Psoas muscle (tissue), 8 donors: Measurements from ENCODE around the gene MS4A6A. TPM values are rescaled to one million over a fixed set of nuclear protein-coding genes. Genes with fewer than 3 reads are reported as not detected.
A peak's percentile ranks its signal among the peaks of the same experiment; 100 is the strongest.
"Not testable (repeated sequence)": the region's sequence is repeated elsewhere in the genome, so short reads cannot be mapped to it uniquely, and the experiment has no call there.

Experiments
- ATAC-seq, 4 donors: fragments of 200-7000 bp; cut with Tn5 transposase; one replicate each; pipeline ENCODE4 v1.9.1; 2020; ENCODE audit warnings: moderate library complexity in 3 of 4, mild to moderate bottlenecking in 2 of 4
- DNase-seq, 2 donors: peaks; one replicate each; pipeline ENCODE4 v3.0.0-alpha.2; 2020
- H3K27ac ChIP-seq: fragments of 200-600 bp; one replicate; pipeline ENCODE4 v1.8.0; 2022
- H3K27me3 ChIP-seq, 3 donors: fragments of 200-600 bp in 1 of 3; one replicate each; pipeline versions ENCODE4 v1.6.1 to v1.8.0; 2013 to 2022; ENCODE audit warnings: low read length in 2 of 3, mild to moderate bottlenecking in 2 of 3, moderate library complexity in 1 of 3; ENCODE audit not compliant: insufficient read depth in 3 of 3
- H3K36me3 ChIP-seq, 2 donors: fragments of 200-600 bp in 1 of 2; one replicate each; pipeline versions ENCODE4 v1.6.1 to v1.8.0; 2013 to 2022; ENCODE audit warnings: low read depth in 1 of 2, mild to moderate bottlenecking in 1 of 2, moderate library complexity in 1 of 2; ENCODE audit not compliant: insufficient read depth in 1 of 2
- H3K4me1 ChIP-seq: fragments of 200-600 bp; one replicate; pipeline ENCODE4 v1.8.0; 2022
- H3K4me3 ChIP-seq: fragments of 200-600 bp; one replicate; pipeline ENCODE4 v1.8.0; 2022; ENCODE audit warnings: mild to moderate bottlenecking
- H3K9me3 ChIP-seq: fragments of 200-600 bp; one replicate; pipeline ENCODE4 v1.8.0; 2022
- CTCF ChIP-seq: fragments of 200-600 bp; IDR thresholded peaks from one replicate; pipeline ENCODE4 v1.8.0; 2022; ENCODE audit warnings: antibody characterized with exemption
- WGBS, 3 donors: extraction: QIAGEN DNeasy Blood & Tissue Kit; methylation state at CpG; one replicate each; pipeline versions ENCODE4 v1.1.6 to v1.1.7; 2013; 5-methylcytosine and 5-hydroxymethylcytosine counted together
- intact Hi-C, 2 donors: fragments of 100-400 bp; cut with DNase I; formaldehyde crosslinking; loops; one replicate each; pipeline versions ENCODE4 v1.11.0 to v1.14.2; 2022
- polyA plus RNA-seq, 3 donors: library from polyadenylated mRNA; stranded (reverse); fragments of 200-250 nt; gene quantifications; one replicate each; pipeline ENCODE4 v1.2.3, GENCODE V29; 2013
- total RNA-seq, 4 donors: library from RNA; stranded (reverse); fragmentation: NEBNext Ultra II Directional in 2 of 4; extraction: Animal tissue kit (Norgen Biotek cat#: 25700) in 2 of 4; gene quantifications; one replicate each; pipeline versions ENCODE4 v1.2.1 to v1.2.4, GENCODE V29; 2021 to 2023
- donor health status: healthy with polysubstance abuse.
- donor health status: DM: no; HTN: no; CAD: no; lungs with moderate emphysema.
- donor health status: Bipolar disorder and iron deficiency.
- donor health status: healthy.
- donor health status: DM: yes; HTN: yes; CAD: no.
- donor health status: DM: no; HTN: no; CAD: no.
- donor health status: DM: no; HTN: no; CAD: no.
- donor health status: DM: yes; HTN: yes; CAD: no.

MS4A6A gene
- total and polyA plus RNA-seq, 7 donors, result 2.9 to 22.6 (median 14.7) TPM

GRCh38 chr11:60195923-60196368, 13.1 kb upstream of the MS4A6A start:
- 73 to 80% (median 77%) methylated on average over 4 of the region's 4 CpGs for WGBS, 3 donors
- H3K27ac ChIP-seq, result no peak overlapping the region
- no peak for ATAC-seq
- no peaks in the 10 kb centered on the region for H3K27me3 ChIP-seq
- H3K4me1 ChIP-seq, result no peaks in the 10 kb centered on the region
- H3K4me3 ChIP-seq, result no peak overlapping the region
- TF ChIP-seq CTCF, result no peak
- H3K9me3 ChIP-seq, result no peaks in the 10 kb centered on the region
- no peak for DNase-seq
- intact Hi-C loops, result no loop called here
- no peaks in the 10 kb centered on the region for H3K36me3 ChIP-seq

GRCh38 chr11:60194511-60194910, 11.6 kb upstream of the MS4A6A start:
- H3K4me1 ChIP-seq, result no peaks in the 10 kb centered on the region
- no peaks in the 10 kb centered on the region for H3K27me3 ChIP-seq
- ATAC-seq, result no peak
- no peaks in the 10 kb centered on the region for H3K9me3 ChIP-seq
- WGBS, 3 donors, result 55 to 59% (median 55%) methylated on average over 3 of the region's 3 CpGs
- no peaks in the 10 kb centered on the region for H3K36me3 ChIP-seq
- no peak for TF ChIP-seq CTCF
- no peak overlapping the region for H3K4me3 ChIP-seq
- intact Hi-C loops, result no loop called here
- no peak overlapping the region for H3K27ac ChIP-seq
- no peak for DNase-seq

GRCh38 chr11:60193687-60194433, 11.0 kb upstream of the MS4A6A start:
- Histone ChIP-seq H3K36me3 (no peaks in the 10 kb centered on the region), H3K9me3 (no peaks in the 10 kb centered on the region), H3K27me3 (no peaks in the 10 kb centered on the region), H3K27ac (no peak overlapping the region), H3K4me3 (no peak overlapping the region), H3K4me1 (no peaks in the 10 kb centered on the region)
- WGBS, 3 donors, result 5 to 13% (median 11%) methylated on average over 1 of the region's 1 CpG
- ATAC-seq (peak in 3 of 4 donors; percentile 38 to 60 (median 48)), DNase-seq (no peak)
- intact Hi-C loops, result no loop called here
- peak; percentile 63 for TF ChIP-seq CTCF

- H3K27ac ChIP-seq, ATAC-seq, DNase-seq, intact Hi-C loops, H3K4me1 ChIP-seq, H3K27me3 ChIP-seq, H3K36me3 ChIP-seq, H3K9me3 ChIP-seq, H3K4me3 ChIP-seq: not testable (repeated sequence)
- WGBS, 3 donors, result 84 to 87% (median 86%) methylated on average over 4 of the region's 4 CpGs
These were observed 9.7 kb upstream of the MS4A6A start for GRCh38 chr11:60192564-60192963.

- H3K27ac ChIP-seq, intact Hi-C loops, H3K27me3 ChIP-seq, H3K4me1 ChIP-seq, H3K4me3 ChIP-seq, H3K36me3 ChIP-seq, H3K9me3 ChIP-seq, ATAC-seq, DNase-seq: not testable (repeated sequence)
- 23 to 39% (median 25%) methylated on average over 3 of the region's 3 CpGs for WGBS, 3 donors
These were observed 5.6 kb upstream of the MS4A6A start for GRCh38 chr11:60188481-60188880.

GRCh38 chr11:60186128-60186527, 3.2 kb upstream of the MS4A6A start:
- H3K27ac ChIP-seq, H3K9me3 ChIP-seq, H3K4me1 ChIP-seq, H3K4me3 ChIP-seq, DNase-seq, ATAC-seq, intact Hi-C loops, H3K36me3 ChIP-seq, H3K27me3 ChIP-seq: not testable (repeated sequence)
- 79 to 88% (median 87%) methylated on average over 2 of the region's 2 CpGs for WGBS, 3 donors

- H3K4me3 ChIP-seq, DNase-seq, intact Hi-C loops, H3K4me1 ChIP-seq, H3K9me3 ChIP-seq, H3K36me3 ChIP-seq, H3K27me3 ChIP-seq, H3K27ac ChIP-seq, ATAC-seq: not testable (repeated sequence)
- 53 to 63% (median 61%) methylated on average over 2 of the region's 2 CpGs for WGBS, 3 donors
These were observed 2.6 kb upstream of the MS4A6A start for GRCh38 chr11:60185512-60185827.
